Inflammatory macrophage treated with lipopolysaccharide for 1 hour (primary cell): ENCODE measurements around the gene IFNA2.
A peak's percentile ranks its signal among the peaks of the same experiment; 100 is the strongest.
"Not testable (repeated sequence)": the region's sequence is repeated elsewhere in the genome, so short reads cannot be mapped to it uniquely, and the experiment has no call there.

Experiments
- DNase-seq, 2 donors: peaks; one replicate each; pipeline ENCODE4 v3.0.0-alpha.2; 2020 to 2022

IFNA2 gene

DNA sequence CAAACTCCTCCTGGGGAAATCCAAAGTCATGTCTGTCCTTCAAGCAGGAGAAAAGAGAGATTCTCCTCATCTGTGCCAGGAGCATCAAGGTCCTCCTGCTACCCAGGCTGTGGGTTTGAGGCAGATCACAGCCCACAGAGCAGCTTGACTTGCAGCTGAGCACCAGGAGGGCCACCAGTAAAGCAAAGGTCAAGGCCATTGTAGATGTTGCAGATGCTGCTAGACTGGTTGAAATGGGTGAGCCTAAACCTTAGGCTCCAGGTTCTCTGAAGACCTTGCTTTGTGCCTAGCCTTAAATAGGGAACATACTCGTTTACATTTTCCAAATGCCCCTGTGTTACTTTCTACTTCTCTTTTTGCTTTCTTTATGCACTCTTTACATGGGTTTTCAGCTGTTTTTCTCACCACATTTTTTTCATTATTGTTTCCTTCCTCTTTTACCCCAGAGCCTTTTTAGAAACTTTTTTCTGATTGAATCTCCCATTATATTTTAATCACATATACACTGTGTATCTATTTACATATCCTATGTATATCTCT is at the start of gene IFNA2:
TSS of gene IFNA2 (minus strand) at position 268 of the 540 bp plus-strand sequence. CDS start at position 199, 69 bp downstream.
- peak; percentile 9 to 29 for DNase-seq

DNA sequence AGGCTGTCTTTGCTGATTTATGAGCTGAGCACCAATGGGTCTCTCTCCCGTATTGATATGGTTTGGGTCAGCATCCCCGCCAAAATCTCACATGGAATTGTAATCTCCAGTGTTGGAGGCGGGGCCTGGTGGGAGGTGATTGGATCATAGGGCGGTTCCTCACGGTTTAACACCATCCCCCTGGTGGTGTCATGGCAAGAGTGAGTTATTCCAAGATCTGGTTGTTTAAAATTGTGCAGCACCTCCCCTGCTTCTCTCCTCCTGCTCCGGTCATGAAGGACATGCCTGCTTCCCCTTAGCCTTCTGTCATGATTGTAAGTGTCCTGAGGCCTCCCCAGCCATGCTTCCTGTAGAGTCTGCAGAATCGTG is 49.8 kb upstream of the IFNA2 start:
- DNase-seq: not testable (repeated sequence)

DNA sequence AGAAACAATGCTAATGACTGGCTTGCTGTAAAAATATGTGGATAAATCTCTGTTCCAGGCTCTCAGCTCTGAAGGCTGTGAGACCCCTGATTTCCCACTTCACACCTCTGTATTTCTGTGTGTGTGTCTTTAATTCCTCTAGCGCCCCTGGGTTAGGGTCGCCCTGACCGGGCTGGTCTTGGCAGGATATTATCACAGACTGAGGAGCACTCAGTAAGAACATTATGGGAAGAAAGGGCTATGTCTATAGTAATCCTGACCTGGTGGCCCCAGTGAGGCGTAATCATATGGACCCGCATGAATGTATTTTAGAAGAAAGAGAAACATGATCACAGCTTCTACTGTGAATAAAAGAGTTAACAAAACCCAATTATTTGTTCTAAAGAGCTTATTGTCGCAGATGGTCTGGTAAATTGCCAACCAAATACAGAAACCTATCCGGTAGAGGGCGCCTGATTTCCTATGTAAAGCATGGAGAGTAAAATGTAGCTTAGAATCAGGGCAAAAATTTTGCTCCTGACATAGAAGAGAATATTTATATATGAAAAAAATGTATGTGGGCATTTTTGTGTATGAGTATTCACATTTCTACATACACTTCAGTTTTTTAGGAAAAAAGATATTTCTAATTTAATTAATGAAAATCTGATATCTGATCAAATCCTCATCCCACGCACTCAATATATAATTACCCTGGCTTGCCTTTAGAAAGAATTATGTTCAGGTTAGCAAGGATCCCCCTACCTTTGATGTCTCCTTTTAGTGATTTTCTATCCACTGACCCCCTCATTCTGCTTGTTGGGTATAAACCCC is 49.2 kb upstream of the IFNA2 start:
- DNase-seq: peak; percentile 33 to 87

DNA sequence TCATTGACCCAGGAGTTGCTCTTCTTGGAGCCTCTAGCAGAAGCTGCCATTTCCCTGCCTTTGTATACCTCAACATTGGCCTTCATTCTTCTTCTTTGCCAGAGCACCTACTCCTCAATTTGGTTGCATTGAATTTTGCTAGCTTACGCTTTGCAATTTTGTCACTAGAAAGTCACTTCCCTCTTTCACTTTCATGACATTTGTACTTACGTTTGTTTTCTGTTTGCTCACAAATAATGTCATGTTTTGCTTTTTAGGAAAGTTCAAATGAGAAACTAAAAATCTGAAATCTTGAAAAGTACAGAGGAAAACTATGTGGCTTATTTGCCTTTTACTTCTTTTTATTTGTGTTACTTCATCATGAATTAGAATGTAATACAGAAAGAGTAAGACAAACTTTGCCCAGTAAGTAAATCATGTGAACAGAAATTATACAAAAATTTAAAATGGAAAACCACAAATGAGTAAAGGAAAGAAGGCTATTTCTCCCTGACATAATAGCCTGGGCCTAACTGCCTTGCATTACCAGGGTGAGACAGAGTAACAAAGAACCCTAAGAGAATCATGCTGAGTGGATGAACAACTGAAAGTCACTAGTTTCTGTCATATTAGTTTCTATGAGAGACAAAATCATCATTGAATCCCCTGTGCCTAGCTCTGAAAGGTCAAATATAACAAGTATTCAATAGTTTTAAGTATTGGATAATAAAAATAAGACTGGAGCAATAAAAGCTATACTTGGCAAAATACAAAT is 47.7 kb upstream of the IFNA2 start:
- peak; percentile 63 to 67 for DNase-seq

DNA sequence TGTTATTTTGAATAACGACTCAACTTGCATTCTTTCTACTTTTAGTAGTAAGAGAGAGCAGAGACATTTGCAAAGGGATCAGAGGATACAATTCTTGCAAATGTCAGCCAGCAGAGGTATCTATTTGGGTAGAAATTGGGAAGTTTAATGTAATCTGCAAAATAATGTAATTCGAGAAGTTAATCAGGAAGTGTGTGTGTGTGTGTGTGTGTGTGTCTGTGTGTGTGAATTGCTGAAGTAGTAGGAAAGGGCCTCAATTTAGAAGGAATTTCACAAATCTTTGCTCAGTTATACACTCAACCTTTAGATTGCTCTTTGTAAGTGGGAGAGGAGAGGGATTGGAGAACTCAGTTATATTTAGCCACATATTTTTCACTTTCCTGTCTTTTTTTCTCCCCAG is 44.0 kb upstream of the IFNA2 start:
- peak; percentile 18 to 51 for DNase-seq

DNA sequence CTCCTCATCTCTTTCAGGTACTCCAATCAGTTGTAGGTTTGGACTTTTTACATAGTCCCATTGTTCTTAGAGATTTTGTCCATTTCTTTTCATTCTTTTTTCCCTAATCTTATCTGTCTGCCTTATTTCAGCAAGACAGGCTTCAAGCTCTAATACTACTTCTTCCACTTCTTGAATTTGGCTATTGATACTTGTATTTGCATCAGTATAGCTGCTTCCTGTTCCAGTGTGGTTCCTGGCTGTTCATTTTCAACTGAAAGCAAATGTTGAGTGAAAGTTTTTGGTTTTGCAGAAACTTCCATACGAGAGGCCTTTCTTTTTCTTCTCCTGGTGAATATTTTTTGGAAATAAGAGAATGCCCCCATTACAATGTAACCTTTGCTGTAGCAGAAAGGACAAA is 43.0 kb upstream of the IFNA2 start:
- no peak for DNase-seq

DNA sequence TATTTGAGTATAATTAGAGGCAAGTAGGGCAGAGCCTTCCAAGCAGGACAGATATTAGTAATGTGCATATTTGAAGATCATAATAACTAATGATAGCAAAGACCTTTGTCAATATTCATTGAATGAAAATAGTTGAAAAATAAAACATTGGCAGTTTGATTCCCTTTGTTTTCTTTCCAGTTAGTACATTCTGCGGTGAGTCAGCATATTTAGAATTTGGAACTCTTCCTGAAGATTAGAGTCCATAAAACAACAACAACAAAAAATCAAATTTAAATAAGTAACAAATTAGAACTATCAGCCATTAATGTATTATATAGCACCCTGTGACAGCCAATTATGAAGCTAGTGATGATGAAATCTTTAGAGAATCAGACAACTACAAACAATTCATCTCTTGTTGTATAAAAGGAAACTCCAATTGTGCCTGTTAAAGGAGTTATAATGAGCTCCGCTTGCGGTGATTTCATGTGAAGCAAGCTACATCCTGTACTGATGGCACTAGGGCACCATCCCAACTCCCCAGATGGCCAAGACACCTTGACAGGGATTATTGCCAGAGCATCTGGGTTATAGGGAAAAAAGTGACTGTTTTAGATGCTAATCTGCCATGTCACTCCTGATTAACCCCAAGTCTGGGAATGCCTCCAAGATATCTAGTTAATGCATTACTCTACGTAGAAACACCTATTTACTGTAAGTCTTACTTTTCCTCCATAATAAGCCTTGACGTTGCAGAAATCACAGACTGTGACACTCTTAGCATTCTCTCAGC is 30.5 kb upstream of the IFNA2 start:
- DNase-seq: no peak

DNA sequence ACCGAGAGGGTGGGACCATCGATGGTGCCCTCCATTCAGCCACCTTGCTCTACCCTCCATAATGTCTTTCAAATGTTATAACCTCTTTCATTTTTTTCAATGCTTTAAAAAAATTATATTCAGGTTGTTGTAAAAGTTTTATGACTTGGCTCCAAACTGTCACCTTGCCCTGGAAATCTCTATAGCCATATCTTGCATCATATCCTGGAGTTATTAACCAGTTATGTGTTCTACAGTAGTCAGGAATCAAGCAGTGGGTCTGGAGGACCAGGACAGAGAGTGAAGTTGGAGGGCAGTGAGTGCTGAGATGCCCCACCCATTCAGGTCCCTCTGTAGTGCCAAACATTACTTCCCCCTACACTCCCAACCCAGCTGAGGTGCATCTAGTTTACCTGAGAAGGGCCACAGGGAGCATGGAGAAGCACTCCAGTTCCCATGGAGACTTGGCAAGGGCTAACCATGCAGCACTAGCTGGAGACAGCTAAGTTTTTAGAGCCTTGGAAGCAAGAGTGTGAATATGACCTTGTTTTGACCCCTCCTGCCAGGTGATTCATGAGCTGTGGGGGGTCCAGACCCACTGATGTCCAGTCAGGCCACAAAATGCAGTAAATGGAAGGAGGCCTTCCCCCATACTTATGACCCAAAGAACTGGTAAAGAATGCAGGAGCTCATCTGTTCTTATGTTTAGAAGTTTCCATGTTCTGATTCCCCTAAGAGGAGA is 29.2 kb upstream of the IFNA2 start:
- DNase-seq: no peak

DNA sequence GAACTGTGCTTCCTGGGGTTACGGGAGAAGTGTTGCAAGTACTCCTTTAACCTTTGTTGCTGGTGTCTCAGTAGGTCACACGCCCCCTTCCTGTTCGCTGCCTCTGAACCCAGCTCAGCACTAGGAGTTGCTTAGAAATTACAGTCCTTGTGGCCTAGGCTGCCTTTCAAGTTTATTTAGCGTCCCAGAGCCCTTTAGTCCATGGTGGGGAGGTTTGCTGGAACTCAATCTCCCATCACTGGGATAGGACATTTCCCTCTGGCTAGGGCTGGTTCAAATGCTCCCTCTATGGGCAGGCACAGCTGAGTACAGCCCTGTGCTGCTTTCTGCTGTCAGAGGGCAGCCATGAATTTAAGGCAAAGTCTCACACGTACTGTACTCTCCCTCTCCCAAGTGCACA is 28.4 kb upstream of the IFNA2 start:
- peak in 1 of 2 donors; percentile 38 for DNase-seq

DNA sequence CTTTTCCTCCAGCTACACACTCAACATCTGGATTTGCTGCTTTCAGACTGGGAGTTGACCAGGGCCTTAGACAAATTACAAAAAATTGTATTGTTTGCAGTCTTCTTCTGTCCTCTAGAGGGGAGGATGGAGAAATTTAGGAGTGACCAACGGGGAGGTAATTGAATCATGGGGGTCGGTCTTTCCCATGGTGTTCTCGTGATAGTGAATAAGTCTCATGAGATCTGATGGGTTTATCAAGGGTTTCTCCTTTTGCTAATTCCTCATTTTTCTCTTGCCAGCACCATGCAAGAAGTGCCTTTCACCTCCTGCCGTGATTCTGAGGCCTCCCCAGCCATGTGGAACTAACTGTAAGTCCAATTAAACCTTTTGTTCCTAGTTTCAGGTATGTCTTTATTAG is 28.0 kb upstream of the IFNA2 start:
- peak; percentile 56 to 84 for DNase-seq

DNA sequence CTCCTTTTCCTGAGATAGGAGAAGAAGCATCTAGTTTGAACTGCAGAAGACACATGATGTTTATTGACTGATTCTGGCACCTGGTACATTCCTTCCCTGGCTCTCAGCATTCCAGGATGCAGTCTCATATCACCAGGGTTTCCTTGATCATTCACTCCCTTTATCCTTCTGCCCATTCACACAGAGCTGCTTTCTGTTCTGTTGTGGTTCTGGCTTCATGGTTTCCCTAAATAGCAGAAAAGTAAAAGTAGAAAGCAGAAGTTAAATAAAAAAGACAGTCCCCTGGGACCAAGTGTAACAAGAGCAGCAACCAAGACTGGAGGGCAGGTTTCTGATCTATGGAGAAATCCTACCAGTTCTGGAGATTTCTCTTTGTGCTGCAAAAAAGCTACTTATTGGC is 26.9 kb upstream of the IFNA2 start:
- peak in 1 of 2 donors; percentile 24 for DNase-seq

DNA sequence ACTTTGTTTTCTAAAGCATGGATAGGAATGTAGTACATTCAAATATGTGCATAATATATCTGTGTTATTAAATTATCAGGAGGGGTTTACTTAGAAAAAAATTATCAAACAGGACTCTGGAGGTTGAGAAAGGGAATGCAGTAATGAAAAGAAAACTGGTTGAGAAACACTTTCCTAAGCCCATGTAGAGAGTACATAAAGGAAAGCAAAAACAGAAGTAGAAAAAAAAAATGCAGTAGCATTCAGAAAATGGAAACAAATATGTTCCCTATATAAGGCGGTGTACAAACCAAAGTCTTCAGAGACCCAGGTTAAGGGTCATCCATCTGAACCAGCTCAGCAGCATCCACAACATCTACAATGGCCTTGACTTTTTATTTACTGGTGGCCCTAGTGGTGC is 23.6 kb upstream of the IFNA2 start, which contains the start of gene IFNA8:
TSS of gene IFNA8 (plus strand) at position 301 of the 400 bp plus-strand sequence. CDS start at position 361, 60 bp downstream.
- no peak for DNase-seq

DNA sequence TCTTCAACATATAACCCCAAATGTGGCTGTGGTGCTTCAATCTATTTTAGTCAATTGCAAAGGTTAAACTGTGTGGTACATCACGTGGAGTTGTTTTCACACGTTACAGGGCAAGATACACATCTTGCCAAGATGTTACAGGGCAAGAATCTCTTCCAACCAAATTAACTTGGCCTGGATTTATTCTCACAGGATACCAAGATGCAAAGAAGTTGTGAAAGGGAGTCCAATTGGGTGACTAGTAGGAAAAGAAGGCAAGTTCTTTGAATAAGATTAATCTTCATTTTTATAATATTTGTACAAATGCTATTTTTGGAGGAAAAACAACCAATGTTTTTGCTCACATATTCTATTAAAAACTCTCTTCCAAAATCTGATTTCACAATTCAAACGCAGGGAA is 18.9 kb upstream of the IFNA2 start:
- no peak for DNase-seq

DNA sequence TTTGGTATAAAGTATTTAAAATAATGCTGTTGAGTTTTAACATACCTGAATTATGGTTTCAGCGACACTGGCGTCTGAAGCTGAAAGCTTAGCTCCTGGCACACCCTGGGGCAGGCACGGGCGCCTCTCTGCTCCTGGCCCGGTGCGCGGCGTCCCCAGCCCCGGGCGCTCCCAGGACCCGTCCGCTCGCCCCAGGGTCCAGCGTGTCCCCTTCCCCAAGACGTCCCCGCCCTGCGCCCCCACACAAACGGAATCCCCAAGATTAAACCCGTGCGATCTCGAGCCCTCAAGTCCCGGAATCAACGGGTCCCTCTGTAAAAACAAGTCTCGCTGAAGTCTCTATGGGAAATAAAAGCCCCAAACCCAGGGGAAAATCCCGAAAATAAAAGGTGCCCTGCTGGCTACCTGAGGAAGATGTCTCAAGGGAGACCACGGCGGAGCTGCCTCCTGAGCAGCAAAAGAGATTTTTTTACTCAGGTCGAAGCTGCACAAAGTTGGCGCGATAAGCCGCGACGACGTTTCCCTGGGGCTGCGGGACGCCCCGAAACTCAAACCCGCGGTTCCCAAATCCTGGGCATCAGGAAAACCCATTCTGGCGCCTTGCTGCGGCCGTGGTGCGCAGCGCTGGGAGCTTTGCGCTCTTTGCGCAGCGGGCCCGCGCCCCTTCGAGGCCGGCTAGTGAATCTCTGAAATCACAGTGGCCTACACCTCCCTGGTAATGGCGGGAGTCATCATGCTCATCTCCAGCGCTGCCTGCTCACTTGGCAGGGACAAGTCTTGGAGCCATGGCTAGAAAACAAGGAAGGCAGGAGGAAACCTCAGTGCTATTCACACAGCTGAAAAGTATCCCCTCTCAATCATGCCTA is 17.4 kb upstream of the IFNA2 start:
- no peak for DNase-seq

DNA sequence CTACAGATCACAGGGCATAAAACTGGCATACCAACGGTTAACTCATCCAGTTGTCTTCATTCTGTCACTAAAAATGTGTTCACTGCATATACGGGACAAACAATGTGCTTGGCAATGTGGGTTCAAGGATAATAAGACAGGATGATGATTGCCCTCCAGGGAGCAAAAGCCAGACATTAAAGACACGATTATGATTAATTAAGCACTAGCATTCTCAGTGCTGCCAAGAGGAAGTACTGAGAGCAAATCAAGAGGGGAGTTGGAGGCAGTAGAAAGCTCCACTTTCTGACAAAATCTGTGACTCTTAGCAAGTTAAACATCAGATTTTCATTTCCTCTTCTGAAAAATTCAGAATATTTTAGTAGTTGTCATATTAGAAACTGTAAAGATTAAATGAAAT is 14.8 kb upstream of the IFNA2 start:
- DNase-seq: no peak

DNA sequence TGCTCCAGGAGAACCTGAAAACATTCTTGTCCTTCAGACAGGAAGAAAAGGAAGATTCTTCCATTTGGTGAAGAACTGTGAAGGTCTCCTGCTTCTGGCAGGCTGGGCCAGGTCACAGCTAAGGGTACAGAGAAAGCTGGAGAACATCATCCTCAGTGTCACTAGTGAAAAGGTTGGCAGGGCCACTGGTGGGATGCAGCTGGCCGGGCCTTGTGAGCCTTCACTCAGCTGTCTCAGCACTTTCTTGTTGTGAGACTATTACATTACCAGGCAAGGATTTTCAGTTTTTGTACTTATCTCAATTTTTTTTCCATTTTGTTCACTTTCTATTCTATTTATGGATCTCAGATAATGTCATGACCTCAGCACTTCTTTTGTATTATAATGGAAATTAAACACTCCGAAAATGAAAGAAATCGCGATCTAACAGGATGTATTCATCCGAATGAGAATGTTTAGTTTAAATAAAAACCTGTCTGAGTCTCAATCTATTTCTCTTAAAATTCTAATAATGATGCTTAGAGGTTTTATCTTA is 13.8 kb upstream of the IFNA2 start:
- no peak for DNase-seq

DNA sequence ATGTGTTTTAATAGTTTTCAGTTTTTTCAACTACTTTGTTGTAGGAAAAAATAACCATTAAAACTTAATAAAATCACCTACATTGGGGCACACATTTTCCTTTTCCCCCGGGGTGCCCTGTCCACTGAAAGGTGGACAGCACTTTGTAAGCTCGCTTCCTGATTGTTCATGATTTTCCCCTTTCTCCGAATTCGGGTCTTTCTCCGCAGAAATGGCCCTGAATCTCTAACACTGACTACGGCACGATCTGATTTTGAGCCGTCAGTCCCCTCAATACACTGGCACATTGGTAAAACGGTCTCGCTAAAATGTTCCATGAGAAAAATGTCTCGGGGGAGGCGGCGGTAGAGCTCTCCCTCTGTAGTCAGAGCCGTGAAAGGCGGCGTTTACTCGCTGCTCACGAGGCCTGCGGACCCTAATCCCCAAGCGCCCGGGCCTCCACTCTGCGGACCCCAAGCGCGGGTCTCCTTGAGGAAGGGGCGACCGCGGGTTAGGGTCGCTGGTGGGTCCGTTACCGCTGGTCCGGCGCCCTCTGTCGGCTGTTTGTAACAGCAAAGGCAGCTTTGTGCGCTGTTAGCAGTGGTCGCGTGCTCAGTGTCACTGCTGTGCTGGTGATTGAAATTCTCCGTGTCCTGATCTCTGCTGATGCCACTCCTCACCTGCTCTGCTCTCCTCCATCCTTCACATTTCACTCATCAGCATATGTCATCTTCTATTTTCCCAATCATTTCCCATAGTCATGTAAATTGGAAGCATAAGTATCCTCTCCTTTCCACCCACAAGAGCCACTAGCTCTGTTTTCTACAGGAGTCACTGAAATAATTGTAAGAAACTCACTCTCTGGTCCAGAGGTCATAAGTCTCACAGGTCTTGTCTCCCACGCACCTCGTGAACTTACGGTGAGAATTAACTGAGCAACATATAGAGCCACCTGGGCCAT is 10.8 kb upstream of the IFNA2 start:
- DNase-seq: peak in 1 of 2 donors; percentile 55

DNA sequence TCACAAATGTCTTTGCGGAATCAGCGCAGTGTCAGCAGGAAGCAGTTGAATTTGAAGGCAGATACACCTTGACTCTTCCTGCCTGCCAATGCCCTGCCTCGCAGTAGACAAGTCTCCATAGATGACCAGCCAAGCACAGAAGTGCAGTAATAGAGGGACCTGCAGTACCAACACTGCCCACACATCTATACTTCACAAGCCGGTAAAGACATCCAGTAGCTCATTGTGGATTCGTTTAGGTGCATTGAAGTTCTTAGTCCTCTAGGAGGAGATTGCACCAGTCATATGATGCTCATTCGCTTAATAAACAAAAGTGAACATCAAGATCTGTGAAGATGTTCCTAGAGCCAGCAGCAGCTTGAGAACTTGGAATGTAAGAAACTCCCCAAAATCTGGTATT is 7.1 kb upstream of the IFNA2 start:
- DNase-seq: no peak

DNA sequence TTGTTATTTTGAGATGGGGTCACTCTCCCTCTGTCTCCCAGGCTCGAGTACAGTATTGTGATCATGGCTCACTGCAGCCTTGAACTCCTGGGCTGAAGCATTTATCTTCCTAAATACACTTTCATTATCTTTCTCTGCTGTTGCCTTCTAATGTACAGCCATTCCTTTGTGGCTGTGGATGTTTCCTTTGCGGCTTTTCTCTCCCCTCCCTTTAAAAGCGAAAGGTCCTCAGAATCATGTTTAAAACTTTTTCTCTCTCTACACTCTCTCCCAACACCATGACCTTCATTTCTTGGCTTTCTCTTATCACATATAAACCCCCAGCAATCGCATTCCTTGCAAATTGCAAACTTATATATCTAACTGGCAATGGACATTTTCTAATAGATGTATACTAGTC is 1.6 kb downstream of the IFNA2 start:
- no peak for DNase-seq
